Measurements from ENCODE around the gene FBXL14.

Gene FBXL14

GRCh38 chr12:1594006-1594260 is 448 bp downstream of the FBXL14 start:
- no peak for DNase-seq (ENCODE audit: low read depth in 2 of 2)

GRCh38 chr12:1593174-1594005 is 991 bp downstream of the FBXL14 start:
- peak in 1 of 2 experiments; percentile 18 for DNase-seq (ENCODE audit: low read depth in 2 of 2)

- DNase-seq (ENCODE audit: low read depth in 2 of 2) = peak; percentile 43 to 61
These were observed 1.8 kb downstream of the FBXL14 start for GRCh38 chr12:1592444-1593173.

- no peak for DNase-seq (ENCODE audit: low read depth in 2 of 2)
These were observed 2.8 kb downstream of the FBXL14 start for GRCh38 chr12:1591543-1591942.

GRCh38 chr12:1591034-1591433 is 3.3 kb downstream of the FBXL14 start:
- no peak for DNase-seq (ENCODE audit: low read depth in 2 of 2)

- DNase-seq (ENCODE audit: low read depth in 2 of 2) = no peak
These were observed 4.0 kb downstream of the FBXL14 start for GRCh38 chr12:1590221-1590979.

GRCh38 chr12:1588575-1588947 is 5.8 kb downstream of the FBXL14 start:
- DNase-seq (ENCODE audit: low read depth in 2 of 2) = no peak

- DNase-seq (ENCODE audit: low read depth in 2 of 2) = no peak
These were observed 6.3 kb downstream of the FBXL14 start for GRCh38 chr12:1587927-1588574.

GRCh38 chr12:1584326-1584725 is 10.1 kb downstream of the FBXL14 start:
- no peak for DNase-seq (ENCODE audit: low read depth in 2 of 2)

- peak; percentile 47 to 60 for DNase-seq (ENCODE audit: low read depth in 2 of 2)
These were observed 10.8 kb downstream of the FBXL14 start for GRCh38 chr12:1583421-1584078.

- no peak for DNase-seq (ENCODE audit: low read depth in 2 of 2)
These were observed 11.7 kb downstream of the FBXL14 start for GRCh38 chr12:1582709-1583050.

- DNase-seq (ENCODE audit: low read depth in 2 of 2) = no peak
These were observed 12.2 kb downstream of the FBXL14 start for GRCh38 chr12:1581973-1582708.

- no peak for DNase-seq (ENCODE audit: low read depth in 2 of 2)
These were observed 13.9 kb downstream of the FBXL14 start for GRCh38 chr12:1580526-1580925.

- DNase-seq (ENCODE audit: low read depth in 2 of 2) = no peak
These were observed 14.5 kb downstream of the FBXL14 start for GRCh38 chr12:1579651-1580435.

- DNase-seq (ENCODE audit: low read depth in 2 of 2) = no peak
These were observed 17.8 kb downstream of the FBXL14 start for GRCh38 chr12:1576410-1577241.

GRCh38 chr12:1575408-1576401 is 18.7 kb downstream of the FBXL14 start:
- DNase-seq (ENCODE audit: low read depth in 2 of 2) = no peak

- DNase-seq (ENCODE audit: low read depth in 2 of 2) = no peak
These were observed 19.5 kb downstream of the FBXL14 start for GRCh38 chr12:1574865-1575259.

Measured in stimulated activated CD4-positive, alpha-beta T cell treated with anti-CD3 and anti-CD28 coated beads, Interleukin-12 subunit alpha, Interleukin-12 subunit beta, amount 100 ng/mL, for 24 hours (primary cell).